ENCODE results near the gene HSFX2.
"Not testable (repeated sequence)": the region's sequence is repeated elsewhere in the genome, so short reads cannot be mapped to it uniquely, and the experiment has no call there.

DNA sequence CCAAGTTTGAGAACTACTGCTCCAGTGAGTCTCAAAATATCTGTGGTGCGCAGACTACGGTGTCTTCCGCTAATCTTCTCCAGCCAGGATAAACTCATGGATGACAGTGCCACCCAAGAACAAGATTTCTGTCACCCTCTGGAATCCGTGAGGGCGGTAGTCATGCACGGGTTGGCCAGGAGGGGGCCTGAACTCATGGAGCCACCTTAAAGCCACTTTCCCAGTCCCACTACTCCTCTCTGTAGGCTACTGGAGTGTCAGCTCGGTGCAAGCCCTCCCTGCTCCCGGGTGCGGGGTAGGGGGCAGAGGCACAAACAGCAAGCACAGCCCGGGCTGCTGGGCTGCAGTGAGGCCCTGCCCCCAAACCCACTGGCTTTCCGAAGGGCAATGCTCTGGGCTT lies 3.5 kb upstream of the HSFX2 start:
- TF ChIP-seq, protein P1, sequence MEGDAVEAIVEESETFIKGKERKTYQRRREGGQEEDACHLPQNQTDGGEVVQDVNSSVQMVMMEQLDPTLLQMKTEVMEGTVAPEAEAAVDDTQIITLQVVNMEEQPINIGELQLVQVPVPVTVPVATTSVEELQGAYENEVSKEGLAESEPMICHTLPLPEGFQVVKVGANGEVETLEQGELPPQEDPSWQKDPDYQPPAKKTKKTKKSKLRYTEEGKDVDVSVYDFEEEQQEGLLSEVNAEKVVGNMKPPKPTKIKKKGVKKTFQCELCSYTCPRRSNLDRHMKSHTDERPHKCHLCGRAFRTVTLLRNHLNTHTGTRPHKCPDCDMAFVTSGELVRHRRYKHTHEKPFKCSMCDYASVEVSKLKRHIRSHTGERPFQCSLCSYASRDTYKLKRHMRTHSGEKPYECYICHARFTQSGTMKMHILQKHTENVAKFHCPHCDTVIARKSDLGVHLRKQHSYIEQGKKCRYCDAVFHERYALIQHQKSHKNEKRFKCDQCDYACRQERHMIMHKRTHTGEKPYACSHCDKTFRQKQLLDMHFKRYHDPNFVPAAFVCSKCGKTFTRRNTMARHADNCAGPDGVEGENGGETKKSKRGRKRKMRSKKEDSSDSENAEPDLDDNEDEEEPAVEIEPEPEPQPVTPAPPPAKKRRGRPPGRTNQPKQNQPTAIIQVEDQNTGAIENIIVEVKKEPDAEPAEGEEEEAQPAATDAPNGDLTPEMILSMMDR (conservative IDR thresholded peaks at IDR 0.05 in 1 of 2, IDR thresholded peaks at IDR 0.05 in 1 of 2; ENCODE audit: low read depth in 1 of 2, low read length in 2 of 2) = not testable (repeated sequence)
- TF ChIP-seq EZH2 (IDR thresholded peaks at IDR 0.05; ENCODE audit: low read length, missing control alignments) = not testable (repeated sequence)

Data from fibroblast of lung (primary cell).